ENCODE data around the gene TNFRSF14. TPM values are rescaled to one million over a fixed set of nuclear protein-coding genes. Genes with fewer than 3 reads are reported as not detected.

TNFRSF14 gene
- total RNA-seq, 1 experiment from 2014 or later: 25.5 TPM

DNA sequence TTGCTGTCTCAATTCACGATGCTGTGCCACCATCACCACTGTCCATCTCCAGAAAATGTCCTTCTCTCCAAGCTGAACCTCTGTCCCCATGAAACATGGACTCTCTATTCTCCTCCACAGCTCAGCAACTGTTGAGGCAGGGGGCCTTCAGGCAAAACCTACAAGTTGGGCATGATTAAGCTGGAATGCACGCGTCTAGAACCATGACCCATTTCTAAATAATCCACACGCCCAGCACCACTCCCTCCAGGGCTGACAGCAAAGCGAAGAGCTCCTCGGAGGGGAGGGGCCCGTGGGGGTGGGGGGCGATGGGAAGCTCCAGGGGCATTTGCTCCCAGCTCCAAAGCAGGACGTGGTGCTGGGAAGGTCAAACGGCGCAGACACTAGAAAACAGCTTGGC is 22.8 kb upstream of the TNFRSF14 start:
- no peak overlapping the region for H3K4me3 ChIP-seq (ENCODE audit: low read length)
- no peaks in the 10 kb centered on the region for H3K9me3 ChIP-seq (ENCODE audit: low read length)
- peak overlapping the region; percentile 38 for H3K4me2 ChIP-seq (ENCODE audit: low read length)
- no peaks in the 10 kb centered on the region for H3F3A ChIP-seq (ENCODE audit: low read length, unreplicated experiment)
- no peaks in the 10 kb centered on the region for H4K20me1 ChIP-seq (ENCODE audit: low read length)
- no peaks in the 10 kb centered on the region for H3K79me2 ChIP-seq (ENCODE audit: low read length)
- TF ChIP-seq EZH2phosphoT487 (IDR thresholded peaks at IDR 0.05; ENCODE audit: borderline replicate concordance, low read length): no peak
- TF ChIP-seq EZH2 (IDR thresholded peaks at IDR 0.05; ENCODE audit: low read length, unreplicated experiment): no peak
- TF ChIP-seq CTCF (conservative IDR thresholded peaks at IDR 0.05; ENCODE audit: low read depth, low read length): no peak
- peak overlapping the region; percentile 1; the same call in 1 of the 2 replicates for H3K27ac ChIP-seq (ENCODE audit: low read length)
- DNase-seq: peak; percentile 86
- ChIA-PET POLR2A (ENCODE audit: unreplicated experiment) (interaction anchor here (0.5 to 1.6 kb wide), 2 partner anchors 13 to 919 kb away, joined by 5 to 6 read pairs; no protein-coding TSS in a partner anchor), CTCF (no interaction called here)
- intact Hi-C loops (cut with micrococcal nuclease): no loop called here
- BruUV-seq (replicated peaks): no TSS peak
- no peaks in the 10 kb centered on the region for H3K9me2 ChIP-seq (replicated peaks; ENCODE audit: low read length)
- no peak overlapping the region for H2AFZ ChIP-seq (ENCODE audit: low read length)
- ATAC-seq: peak; percentile 24
- no peaks in the 10 kb centered on the region for H3K36me3 ChIP-seq (ENCODE audit: low read depth, low read length)
- no peaks in the 10 kb centered on the region for H3K27me3 ChIP-seq (ENCODE audit: low read length)
- H3K4me1 ChIP-seq (ENCODE audit: insufficient read depth, low read length): peaks cover 45% of the 10 kb centered on the region
- H3K9ac ChIP-seq (ENCODE audit: low read length): no peak overlapping the region

DNA sequence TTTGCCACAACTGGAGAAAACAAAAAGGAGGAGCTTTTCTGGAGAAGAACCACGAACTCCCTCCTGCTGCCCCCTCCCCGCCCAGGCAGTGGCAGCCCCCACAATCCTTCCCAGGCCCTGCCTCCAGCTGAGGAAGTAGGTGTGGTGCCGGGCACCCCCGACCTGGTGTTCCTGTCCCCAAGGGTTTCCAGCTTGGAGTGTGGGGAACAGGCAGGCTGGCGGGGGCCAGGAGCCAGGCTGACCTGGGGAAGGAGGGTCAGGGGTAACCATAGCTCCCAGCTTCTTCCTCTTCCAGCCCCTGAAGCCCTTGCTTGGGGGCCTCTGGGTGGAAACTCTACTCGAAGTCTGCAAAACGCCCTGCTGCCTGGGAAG is 21.9 kb upstream of the TNFRSF14 start:
- ChIA-PET CTCF (interaction anchor here (0.5 to 0.6 kb wide), 2 partner anchors 12 to 1267 kb away, joined by 3 to 4 read pairs; no protein-coding TSS in a partner anchor), POLR2A (ENCODE audit: unreplicated experiment) (interaction anchor here (1.4 kb wide), 1 partner anchor 8 kb away, joined by 3 read pairs; the partner anchor contains the start of gene PANK4)
- Histone ChIP-seq H2AFZ (ENCODE audit: low read length) (no peak overlapping the region), H3K4me1 (ENCODE audit: insufficient read depth, low read length) (peaks cover 45% of the 10 kb centered on the region), H3K9me2 (replicated peaks; ENCODE audit: low read length) (no peaks in the 10 kb centered on the region), H3K4me3 (ENCODE audit: low read length) (no peak overlapping the region; the same call in 1 of the 2 replicates), H3K27me3 (ENCODE audit: low read length) (no peaks in the 10 kb centered on the region), H3K27ac (ENCODE audit: low read length) (peak overlapping the region; percentile 10), H4K20me1 (ENCODE audit: low read length) (no peaks in the 10 kb centered on the region), H3K9me3 (ENCODE audit: low read length) (no peaks in the 10 kb centered on the region), H3K9ac (ENCODE audit: low read length) (no peak overlapping the region), H3K4me2 (ENCODE audit: low read length) (peak overlapping the region; percentile 64), H3K36me3 (ENCODE audit: low read depth, low read length) (no peaks in the 10 kb centered on the region), H3K79me2 (ENCODE audit: low read length) (no peaks in the 10 kb centered on the region), H3F3A (ENCODE audit: low read length, unreplicated experiment) (no peaks in the 10 kb centered on the region)
- no peak for DNase-seq
- ATAC-seq: no peak
- no TSS peak for BruUV-seq (replicated peaks)
- no peak for TF ChIP-seq EZH2 (IDR thresholded peaks at IDR 0.05; ENCODE audit: low read length, unreplicated experiment)
- TF ChIP-seq EZH2phosphoT487 (IDR thresholded peaks at IDR 0.05; ENCODE audit: borderline replicate concordance, low read length): no peak
- TF ChIP-seq CTCF (conservative IDR thresholded peaks at IDR 0.05; ENCODE audit: low read depth, low read length): no peak
- intact Hi-C loops (cut with micrococcal nuclease): no loop called here

GRCh38 chr1:2534687-2535441 is 21.3 kb upstream of the TNFRSF14 start:
- H3F3A ChIP-seq (ENCODE audit: low read length, unreplicated experiment): no peaks in the 10 kb centered on the region
- ATAC-seq: peak; percentile 77
- POLR2A ChIA-PET (ENCODE audit: unreplicated experiment): interaction anchor here (1.4 kb wide), 1 partner anchor 8 kb away, joined by 3 read pairs; the partner anchor contains the start of gene PANK4
- H3K36me3 ChIP-seq (ENCODE audit: low read depth, low read length): no peaks in the 10 kb centered on the region
- TF ChIP-seq CTCF (conservative IDR thresholded peaks at IDR 0.05; ENCODE audit: low read depth, low read length): no peak
- TF ChIP-seq EZH2 (IDR thresholded peaks at IDR 0.05; ENCODE audit: low read length, unreplicated experiment): no peak
- TF ChIP-seq EZH2phosphoT487 (IDR thresholded peaks at IDR 0.05; ENCODE audit: borderline replicate concordance, low read length): no peak
- peak overlapping the region; percentile 5; the same call in 1 of the 2 replicates for H3K4me3 ChIP-seq (ENCODE audit: low read length)
- no TSS peak for BruUV-seq (replicated peaks)
- CTCF ChIA-PET: interaction anchor here (0.6 to 1.1 kb wide), 2 partner anchors 9 to 11 kb away, joined by 4 to 5 read pairs; partner anchors contain the start of gene PANK4
- no peaks in the 10 kb centered on the region for H4K20me1 ChIP-seq (ENCODE audit: low read length)
- DNase-seq: peak; percentile 97
- no peak overlapping the region for H3K9ac ChIP-seq (ENCODE audit: low read length)
- H3K27me3 ChIP-seq (ENCODE audit: low read length): no peaks in the 10 kb centered on the region
- H3K9me2 ChIP-seq (replicated peaks; ENCODE audit: low read length): no peaks in the 10 kb centered on the region
- H3K9me3 ChIP-seq (ENCODE audit: low read length): no peaks in the 10 kb centered on the region
- H3K4me2 ChIP-seq (ENCODE audit: low read length): peak overlapping the region; percentile 64
- no peak overlapping the region for H2AFZ ChIP-seq (ENCODE audit: low read length)
- H3K27ac ChIP-seq (ENCODE audit: low read length): peak overlapping the region; percentile 21
- intact Hi-C loops (cut with micrococcal nuclease): no loop called here
- peaks cover 45% of the 10 kb centered on the region for H3K4me1 ChIP-seq (ENCODE audit: insufficient read depth, low read length)
- no peaks in the 10 kb centered on the region for H3K79me2 ChIP-seq (ENCODE audit: low read length)

Data from PC-3 (cell line).